Thyroid gland (tissue), 4 donors: ENCODE data around the gene CRTAP. TPM values are rescaled to one million over a fixed set of nuclear protein-coding genes. Genes with fewer than 3 reads are reported as not detected.

ENCODE experiments used
- DNase-seq, 2 donors: peaks; one replicate each; pipeline ENCODE4 v3.0.0-alpha.2; 2019
- H3K27ac ChIP-seq, 3 donors: fragments of 200-600 bp; sonication (generic); 1 replicate in 2 of 3; 2 replicates in 1 of 3; pipeline ENCODE4 v1.5.1; 2016 to 2019; ENCODE audit warnings: mild to moderate bottlenecking in 1 of 3, moderate library complexity in 1 of 3
- H3K27me3 ChIP-seq: fragments of 200-600 bp; sonication (generic); one replicate; pipeline ENCODE4 v1.5.1; 2019
- H3K36me3 ChIP-seq, 2 donors: fragments of 200-600 bp; sonication (generic); one replicate each; pipeline ENCODE4 v1.5.1; 2016 to 2019
- H3K4me1 ChIP-seq, 2 donors: fragments of 200-600 bp; sonication (generic); one replicate each; pipeline ENCODE4 v1.5.1; 2017 to 2019
- H3K4me3 ChIP-seq, 3 donors: fragments of 200-600 bp; sonication (generic); replicated peaks in 1 of 3; 1 replicate in 2 of 3; 2 replicates in 1 of 3; pipeline ENCODE4 v1.5.1; 2016; ENCODE audit warnings: mild to moderate bottlenecking in 1 of 3
- H3K9me3 ChIP-seq: fragments of 200-600 bp; sonication (generic); one replicate; pipeline ENCODE4 v1.5.1; 2017
- POLR2A ChIP-seq, 2 donors: fragments of 450-650 bp; IDR thresholded peaks; one replicate each; pipeline ENCODE4 v1.6.1; 2017; ENCODE audit warnings: antibody characterized with exemption in 2 of 2, mild to moderate bottlenecking in 2 of 2, moderate library complexity in 1 of 2
- WGBS, 2 donors: methylation state at CpG; one replicate each; pipeline ENCODE4 v1.1.5; 2017; 5-methylcytosine and 5-hydroxymethylcytosine counted together
- intact Hi-C: fragments of 100-400 bp; cut with DNase I; formaldehyde crosslinking; loops from one replicate; pipeline ENCODE4 v1.15.1; 2023
- total RNA-seq, 4 donors: library from RNA; depleted of rRNA; stranded (reverse); fragments of >200 nt; gene quantifications; one replicate each; pipeline ENCODE4 v1.2.3, GENCODE V29; 2016
- TF ChIP-seq, protein P1 (sequence below), 6 experiments: fragments of 200-600 bp in 3 of 6; fragments of 450-650 bp in 3 of 6; sonication (generic) in 3 of 6; IDR thresholded peaks; one replicate each; pipeline ENCODE4 v1.5.1; 2016 to 2019; ENCODE audit warnings: antibody characterized with exemption in 6 of 6, mild to moderate bottlenecking in 2 of 6, inconsistent platforms in 1 of 6, moderate library complexity in 1 of 6

Gene CRTAP
- total RNA-seq, 4 donors from 2014 or later: 241 to 504 (median 300) TPM

DNA sequence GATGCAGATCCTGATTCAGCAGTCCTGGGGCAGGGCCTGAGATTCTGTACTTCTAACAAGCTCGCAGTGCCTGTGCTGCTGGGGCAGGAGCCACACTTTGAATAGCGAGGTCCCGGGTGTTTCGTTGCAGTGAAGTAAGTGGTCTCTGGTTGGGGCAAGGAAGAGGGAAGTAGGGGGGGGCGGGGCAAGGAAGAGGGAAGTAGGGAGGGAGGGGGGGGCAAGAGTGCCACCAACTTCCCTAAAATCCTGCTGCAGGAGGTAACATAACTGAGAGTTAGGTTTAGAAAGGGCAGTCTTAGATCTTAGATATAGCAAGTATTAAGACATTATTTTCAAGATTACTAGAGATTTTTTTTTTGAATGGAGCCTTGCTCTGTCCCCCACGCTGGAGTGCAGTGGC, 35.5 kb downstream of the CRTAP start:
- H3K9me3 ChIP-seq: no peaks in the 10 kb centered on the region
- TF ChIP-seq, protein P1, sequence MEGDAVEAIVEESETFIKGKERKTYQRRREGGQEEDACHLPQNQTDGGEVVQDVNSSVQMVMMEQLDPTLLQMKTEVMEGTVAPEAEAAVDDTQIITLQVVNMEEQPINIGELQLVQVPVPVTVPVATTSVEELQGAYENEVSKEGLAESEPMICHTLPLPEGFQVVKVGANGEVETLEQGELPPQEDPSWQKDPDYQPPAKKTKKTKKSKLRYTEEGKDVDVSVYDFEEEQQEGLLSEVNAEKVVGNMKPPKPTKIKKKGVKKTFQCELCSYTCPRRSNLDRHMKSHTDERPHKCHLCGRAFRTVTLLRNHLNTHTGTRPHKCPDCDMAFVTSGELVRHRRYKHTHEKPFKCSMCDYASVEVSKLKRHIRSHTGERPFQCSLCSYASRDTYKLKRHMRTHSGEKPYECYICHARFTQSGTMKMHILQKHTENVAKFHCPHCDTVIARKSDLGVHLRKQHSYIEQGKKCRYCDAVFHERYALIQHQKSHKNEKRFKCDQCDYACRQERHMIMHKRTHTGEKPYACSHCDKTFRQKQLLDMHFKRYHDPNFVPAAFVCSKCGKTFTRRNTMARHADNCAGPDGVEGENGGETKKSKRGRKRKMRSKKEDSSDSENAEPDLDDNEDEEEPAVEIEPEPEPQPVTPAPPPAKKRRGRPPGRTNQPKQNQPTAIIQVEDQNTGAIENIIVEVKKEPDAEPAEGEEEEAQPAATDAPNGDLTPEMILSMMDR (IDR thresholded peaks at IDR 0.05): no peak
- no peak for TF ChIP-seq POLR2A (IDR thresholded peaks at IDR 0.05)
- H3K27me3 ChIP-seq: no peaks in the 10 kb centered on the region
- no peak overlapping the region for H3K27ac ChIP-seq
- H3K4me3 ChIP-seq: no peak overlapping the region
- intact Hi-C loops: no loop called here
- no peaks in the 10 kb centered on the region for H3K36me3 ChIP-seq
- no peak for DNase-seq
- WGBS, 2 donors: 85 to 91% methylated on average over 5 of the region's 6 CpGs
- H3K4me1 ChIP-seq: no peaks in the 10 kb centered on the region

DNA sequence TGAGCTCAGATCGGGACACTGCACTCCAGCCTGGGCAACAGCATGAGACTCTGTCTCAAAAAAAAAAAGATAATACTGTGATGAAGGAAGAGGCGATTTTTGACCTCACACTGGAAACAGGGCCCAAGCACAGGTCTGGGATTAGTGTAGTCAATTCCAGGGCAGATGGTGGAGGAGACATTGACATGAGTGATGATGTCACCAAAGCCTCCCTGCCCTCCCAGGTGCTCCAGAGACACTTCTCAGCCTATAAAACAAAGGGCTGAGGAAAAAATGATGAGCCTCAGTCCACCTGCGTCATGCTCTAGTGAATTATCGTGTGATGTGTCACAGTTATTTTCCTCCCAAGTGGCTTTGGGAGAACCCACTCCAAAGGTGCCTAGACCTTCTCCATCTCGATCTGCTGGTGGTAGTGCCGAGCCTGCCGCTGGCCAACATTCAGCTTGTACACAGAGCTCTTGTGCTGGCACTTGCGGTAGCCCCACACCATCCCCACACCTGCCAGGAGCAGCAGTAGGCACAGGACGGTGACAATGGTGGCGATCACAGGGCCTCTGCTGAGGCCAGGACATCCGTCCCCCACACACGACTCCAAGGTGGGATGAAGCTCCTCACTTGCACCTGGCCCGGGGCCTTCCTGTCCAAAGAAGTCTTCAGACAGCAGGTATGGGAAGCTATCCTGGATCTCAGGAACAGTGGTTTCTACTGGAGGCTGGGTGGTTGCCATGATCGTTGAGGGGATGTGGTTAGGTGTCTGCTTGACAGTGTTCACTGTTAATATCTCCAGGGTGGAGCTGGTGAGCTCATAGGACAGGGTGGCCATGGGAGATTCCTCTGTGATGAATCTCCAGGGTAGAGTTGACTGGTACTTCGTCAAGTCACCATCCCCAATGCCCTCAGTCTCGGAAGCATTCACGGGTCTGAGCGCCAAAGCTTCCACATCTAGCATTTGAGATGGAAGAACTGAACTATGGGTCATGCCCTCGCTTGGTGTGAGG, 38.8 kb downstream of the CRTAP start:
- 90 to 92% methylated on average over 15 to 19 of the region's 19 CpGs for WGBS, 2 donors

DNA sequence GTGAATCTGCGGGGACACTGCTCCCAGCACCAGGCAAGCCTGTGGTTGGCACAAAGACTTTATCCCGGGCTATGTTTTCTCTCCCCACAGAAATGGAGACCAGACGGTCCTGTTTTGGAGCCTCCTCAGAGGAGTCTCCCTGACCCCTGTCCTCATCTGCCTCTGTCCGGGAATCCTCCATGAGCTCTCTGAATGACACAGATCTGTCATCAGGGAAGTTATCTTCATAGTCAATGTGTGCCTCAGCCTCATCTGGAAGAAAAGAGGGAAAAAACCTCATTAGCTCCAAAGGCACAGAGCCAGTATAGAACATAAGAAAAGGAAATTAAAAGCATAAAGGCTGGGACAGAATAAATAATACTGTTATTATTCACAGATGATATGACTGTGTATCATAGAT, 40.0 kb downstream of the CRTAP start:
- 88 to 91% methylated on average over 4 of the region's 4 CpGs for WGBS, 2 donors
- Histone ChIP-seq H3K27me3 (no peaks in the 10 kb centered on the region), H3K9me3 (no peaks in the 10 kb centered on the region), H3K36me3 (no peaks in the 10 kb centered on the region), H3K27ac (no peak overlapping the region), H3K4me3 (no peak overlapping the region), H3K4me1 (no peaks in the 10 kb centered on the region)
- no peak for DNase-seq
- TF ChIP-seq, protein P1 (IDR thresholded peaks at IDR 0.05): no peak
- TF ChIP-seq POLR2A (IDR thresholded peaks at IDR 0.05): no peak
- intact Hi-C loops: no loop called here

More for the DNA sequence above, 38.8 kb downstream of the CRTAP start:
- H3K36me3 ChIP-seq: no peaks in the 10 kb centered on the region
- no peaks in the 10 kb centered on the region for H3K9me3 ChIP-seq
- DNase-seq: no peak
- no peaks in the 10 kb centered on the region for H3K27me3 ChIP-seq
- TF ChIP-seq, protein P1 (IDR thresholded peaks at IDR 0.05): no peak
- TF ChIP-seq POLR2A (IDR thresholded peaks at IDR 0.05): no peak
- H3K27ac ChIP-seq: no peak overlapping the region
- intact Hi-C loops: no loop called here
- no peaks in the 10 kb centered on the region for H3K4me1 ChIP-seq
- no peak overlapping the region for H3K4me3 ChIP-seq

DNA sequence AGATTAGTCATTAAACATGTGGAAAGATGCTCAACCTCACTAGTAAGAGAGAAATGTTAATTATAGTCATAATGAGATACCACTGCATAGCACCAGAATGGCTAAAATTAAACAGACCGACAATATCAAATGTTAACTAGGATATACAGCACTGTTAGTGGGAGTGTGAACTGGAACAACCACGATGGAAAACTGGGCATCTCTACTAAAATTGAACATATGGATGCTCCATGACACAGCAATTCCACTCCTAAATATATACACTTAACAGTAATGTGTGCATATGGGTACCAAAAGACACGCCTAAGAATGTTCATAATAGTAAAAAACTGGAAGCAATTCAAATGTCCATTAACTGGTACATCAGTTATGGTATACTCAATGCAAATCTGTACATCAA, 41.5 kb downstream of the CRTAP start:
- Histone ChIP-seq H3K27ac (no peak overlapping the region), H3K27me3 (no peaks in the 10 kb centered on the region)
- no peak for DNase-seq

More for the DNA sequence above, 41.5 kb downstream of the CRTAP start:
- H3K4me1 ChIP-seq: no peaks in the 10 kb centered on the region
- WGBS, 2 donors: 87 to 88% methylated on average over 3 of the region's 3 CpGs
- intact Hi-C loops: no loop called here
- no peak for TF ChIP-seq POLR2A (IDR thresholded peaks at IDR 0.05)
- TF ChIP-seq, protein P1 (IDR thresholded peaks at IDR 0.05): no peak
- H3K36me3 ChIP-seq: no peaks in the 10 kb centered on the region
- no peaks in the 10 kb centered on the region for H3K9me3 ChIP-seq
- no peak overlapping the region for H3K4me3 ChIP-seq
